NCI-H82 (cell line): ENCODE measurements around the gene NOP53.
"Not testable (repeated sequence)": the region's sequence is repeated elsewhere in the genome, so short reads cannot be mapped to it uniquely, and the experiment has no call there.

Experiments
- DNase-seq: peaks from one replicate; lab custom pipeline; 2025; lab: John Stamatoyannopoulos, UW

The NOP53 gene

GRCh38 chr19:47745010-47745901 lies at the start of gene NOP53:
NOP53 (plus strand) TSS chr19:47745546; CDS start chr19:47745560, 14 bp downstream.
- DNase-seq: peak; percentile 99

DNA sequence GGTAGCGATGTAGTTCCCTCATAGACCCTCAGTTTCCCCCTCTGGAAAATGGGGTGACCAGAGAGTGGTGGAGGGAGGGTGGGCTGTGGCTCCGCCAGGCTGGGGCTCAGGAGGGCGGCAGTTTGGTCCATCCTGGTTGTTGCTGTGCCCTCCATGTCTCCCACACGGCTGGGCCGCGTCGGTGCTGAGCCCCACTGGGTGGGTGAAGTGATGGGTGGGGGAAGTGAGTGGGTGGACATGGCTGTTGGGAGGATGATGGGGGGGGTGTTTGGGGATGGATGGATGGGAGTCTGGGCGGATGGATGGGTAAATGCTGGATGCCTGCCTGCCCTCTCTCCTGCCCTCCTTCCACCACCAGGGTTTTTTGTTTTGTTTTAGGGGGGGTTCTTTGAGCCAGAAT lies 48.7 kb upstream of the NOP53 start:
- DNase-seq: no peak

DNA sequence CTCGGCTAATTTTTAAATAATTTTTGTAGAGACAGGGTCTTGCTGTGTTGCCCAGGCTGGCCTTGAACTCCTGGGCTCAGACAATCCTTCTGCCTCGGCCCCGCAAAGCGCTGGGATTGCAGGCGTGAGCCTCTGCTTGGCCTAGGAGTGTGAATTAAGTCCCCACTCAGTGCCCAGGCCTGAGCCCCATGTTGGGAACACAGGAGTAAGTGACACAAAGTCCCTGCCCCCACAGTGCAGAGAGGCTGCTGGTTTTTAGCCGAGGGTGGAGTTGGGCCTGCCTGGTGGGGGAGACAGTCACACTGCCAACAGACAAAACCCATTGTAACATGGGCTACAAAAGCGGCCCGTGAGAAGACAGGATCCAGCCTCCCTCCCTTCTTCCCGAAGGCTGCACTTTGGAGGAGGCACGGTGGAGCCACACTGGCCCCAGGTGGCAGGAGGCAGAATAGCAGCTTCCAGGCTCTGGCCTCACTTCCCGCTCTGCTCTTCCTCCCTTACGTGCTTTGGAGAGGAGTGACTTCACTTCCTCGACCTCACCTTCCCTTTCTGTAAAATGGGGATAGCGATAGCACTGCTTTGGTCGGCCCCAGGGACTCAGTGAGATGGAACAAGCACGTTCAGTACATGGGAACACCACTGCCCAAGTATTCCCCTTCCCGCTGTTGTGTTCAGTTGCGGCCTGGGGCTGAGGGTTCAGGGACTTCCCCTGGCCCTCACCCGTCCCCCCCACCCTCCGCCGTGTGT lies 47.3 kb upstream of the NOP53 start:
- peak; percentile 89 for DNase-seq

DNA sequence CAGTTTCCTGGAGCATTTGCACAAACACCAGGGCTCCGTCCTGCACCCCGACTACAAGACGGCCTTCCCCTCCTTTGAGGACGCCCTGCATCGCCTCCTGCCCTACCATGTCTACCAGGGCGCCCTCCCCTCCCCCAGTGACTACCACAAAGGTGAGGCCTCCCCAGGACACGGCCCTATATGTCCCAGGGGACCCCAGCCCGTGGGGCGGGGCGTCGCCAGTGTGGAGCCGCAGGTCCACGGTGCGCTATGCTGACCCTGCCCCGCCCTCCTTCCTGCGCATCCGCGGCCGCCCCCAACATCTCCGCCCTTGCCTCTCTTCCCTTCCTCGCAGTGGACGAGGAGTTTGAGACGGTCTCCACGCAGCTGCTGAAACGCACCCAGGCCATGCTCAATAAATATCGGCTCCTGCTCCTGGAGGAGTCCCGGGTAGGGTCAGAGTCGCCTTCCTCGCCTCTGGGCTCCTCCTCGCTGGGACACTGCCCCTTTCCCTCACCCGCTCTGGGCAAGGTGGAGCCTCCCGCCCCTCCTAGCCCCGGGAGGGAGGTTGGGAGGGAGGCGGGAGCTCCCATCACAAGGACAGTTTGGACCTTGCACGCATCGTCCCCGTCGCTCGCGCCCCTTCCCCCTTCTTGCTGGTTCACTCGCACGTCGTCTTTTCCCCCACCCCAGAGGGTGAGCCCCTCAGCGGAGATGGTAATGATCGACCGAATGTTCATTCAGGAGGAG lies 46.6 kb upstream of the NOP53 start:
- no peak for DNase-seq

DNA sequence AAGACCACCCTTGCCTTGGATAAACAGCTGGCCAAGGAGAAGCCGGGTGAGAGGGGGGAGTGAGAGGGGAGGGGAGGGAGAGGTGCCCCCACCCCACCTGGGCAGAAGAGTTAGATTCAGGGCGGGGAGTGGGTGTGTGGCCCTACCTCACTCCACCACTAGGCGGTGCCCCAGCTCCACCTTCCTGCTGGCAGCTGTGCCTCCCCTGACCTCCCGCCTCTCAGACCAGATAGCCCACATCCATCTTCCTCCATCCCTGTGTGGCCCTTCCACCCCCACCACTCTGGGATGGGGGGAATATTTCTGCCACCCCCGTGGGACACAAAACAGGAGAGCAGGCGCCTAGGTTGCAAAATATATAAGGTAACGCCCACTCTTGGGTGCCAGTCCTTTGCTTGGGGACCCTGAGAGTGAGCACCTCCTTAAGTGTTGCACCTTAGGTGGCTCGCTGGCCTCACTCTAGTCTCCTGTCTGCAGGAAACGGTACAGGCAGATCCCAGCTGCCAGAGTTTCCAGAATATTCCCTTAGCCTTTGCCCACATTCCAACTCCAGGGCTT lies 45.9 kb upstream of the NOP53 start:
- DNase-seq: peak; percentile 81

DNA sequence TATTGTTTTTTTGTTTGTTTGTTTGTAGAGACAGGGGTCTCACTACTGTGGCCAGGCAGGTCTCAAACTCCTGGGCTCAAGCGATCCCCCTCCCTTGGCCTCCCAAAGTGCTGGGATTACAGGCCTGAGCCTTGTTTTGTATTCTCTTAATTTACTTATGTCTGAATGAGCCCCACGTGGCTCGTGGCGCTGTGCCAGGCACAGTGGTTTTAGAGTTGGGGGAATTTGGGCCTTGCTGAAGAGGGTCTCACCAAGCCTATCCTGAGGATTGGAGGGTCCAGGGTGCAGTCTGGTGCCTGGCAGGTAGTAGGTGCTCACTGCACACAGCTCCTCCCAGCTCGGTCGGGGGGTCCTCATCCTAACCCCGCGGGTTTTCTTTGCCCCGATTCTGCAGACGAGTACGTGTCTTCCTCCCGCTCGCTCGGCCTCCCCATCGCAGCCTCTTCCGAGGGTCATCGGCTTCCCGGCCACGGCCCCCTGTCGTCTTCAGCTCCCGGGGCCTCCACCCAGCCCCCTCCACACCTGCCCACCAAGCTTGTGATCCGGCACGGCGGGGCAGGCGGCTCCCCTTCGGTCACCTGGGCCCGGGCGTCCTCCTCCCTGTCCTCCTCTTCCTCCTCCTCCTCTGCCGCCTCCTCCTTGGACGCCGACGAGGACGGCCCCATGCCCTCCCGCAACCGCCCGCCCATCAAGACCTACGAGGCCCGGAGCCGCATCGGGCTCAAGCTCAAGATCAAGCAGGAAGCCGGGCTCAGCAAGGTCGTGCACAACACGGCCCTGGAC lies 44.2 kb upstream of the NOP53 start:
- peak; percentile 62 for DNase-seq

GRCh38 chr19:47701717-47702552 lies 43.4 kb upstream of the NOP53 start:
- no peak for DNase-seq

DNA sequence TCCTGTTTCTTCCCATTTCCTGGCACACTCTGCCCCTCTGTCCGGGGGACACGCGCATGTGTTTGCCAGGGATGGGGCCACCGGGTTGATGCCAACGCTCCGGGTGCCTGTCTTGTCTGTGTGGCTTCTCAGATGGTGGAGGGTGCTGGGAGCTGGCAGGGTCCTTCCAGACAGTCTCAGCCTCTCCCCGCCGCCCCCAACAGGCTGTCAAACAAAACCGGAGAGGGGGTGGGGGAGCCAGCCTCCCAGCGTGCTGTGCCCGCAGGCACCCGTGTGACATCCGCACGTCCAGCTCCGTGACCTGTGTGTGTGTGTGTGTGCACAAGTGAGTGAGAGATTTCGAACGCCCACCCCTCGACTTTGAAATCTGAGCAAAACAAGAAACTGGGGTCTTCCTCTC lies 42.7 kb upstream of the NOP53 start:
- no peak for DNase-seq

DNA sequence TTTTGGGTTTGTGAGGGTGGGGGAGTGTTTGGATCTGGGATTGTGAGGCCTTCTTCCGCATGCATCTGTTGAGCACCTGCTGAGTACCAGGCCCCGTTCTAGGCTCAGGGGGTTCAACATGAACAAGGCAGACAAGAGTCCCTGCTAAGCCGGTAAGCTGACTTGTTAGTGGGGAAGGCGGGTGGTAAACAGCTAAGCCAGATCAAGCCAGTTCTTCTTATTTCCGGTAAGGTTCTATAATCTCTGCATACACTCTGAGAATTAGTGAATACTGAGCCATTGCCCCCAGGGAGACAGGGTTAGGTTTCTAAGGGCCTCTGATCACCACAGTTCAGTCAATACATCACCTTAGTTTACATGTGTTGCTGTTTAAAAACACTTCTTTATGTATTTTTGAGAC lies 42.0 kb upstream of the NOP53 start:
- DNase-seq: peak; percentile 93

DNA sequence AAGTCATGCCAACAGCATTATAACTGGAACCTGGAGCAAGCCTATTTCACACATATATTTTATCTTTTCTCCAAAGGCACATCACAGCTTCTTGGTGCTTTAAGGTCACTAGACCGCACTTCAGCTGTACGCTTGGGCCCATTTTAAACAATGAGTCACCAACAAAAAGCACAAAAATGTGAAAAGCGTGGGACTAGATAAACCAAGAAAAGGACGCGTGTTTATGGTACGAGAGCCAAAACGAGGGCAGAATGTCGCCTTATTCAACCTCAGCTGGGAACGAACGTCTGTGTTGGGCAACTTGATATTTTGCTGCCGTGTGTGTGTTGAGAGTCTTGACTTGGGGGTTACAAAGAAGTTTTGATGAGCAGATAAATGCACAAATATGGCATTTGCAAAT lies 41.3 kb upstream of the NOP53 start:
- DNase-seq: no peak

DNA sequence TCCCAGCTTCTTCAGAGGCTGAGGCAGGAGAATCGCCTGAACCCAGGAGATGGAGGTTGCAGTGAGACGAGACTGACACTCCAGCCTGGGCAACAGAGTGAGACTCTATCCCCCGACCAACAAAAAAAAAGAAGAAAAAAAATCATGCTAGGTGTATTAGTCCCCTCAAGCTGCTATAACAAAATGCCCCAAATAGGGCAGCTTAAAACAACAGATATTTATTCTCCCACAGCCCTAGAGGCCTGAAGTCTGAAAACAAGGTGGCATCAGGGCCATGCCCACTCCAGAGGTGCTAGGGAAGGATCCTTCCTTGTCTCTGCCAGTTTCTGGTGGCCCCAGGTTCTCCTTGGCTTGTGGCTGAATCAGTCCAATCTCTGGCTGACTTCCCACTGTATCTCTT lies 40.7 kb upstream of the NOP53 start:
- no peak for DNase-seq

- peak; percentile 93 for DNase-seq
These were observed 38.0 kb upstream of the NOP53 start for GRCh38 chr19:47707135-47707925.

DNA sequence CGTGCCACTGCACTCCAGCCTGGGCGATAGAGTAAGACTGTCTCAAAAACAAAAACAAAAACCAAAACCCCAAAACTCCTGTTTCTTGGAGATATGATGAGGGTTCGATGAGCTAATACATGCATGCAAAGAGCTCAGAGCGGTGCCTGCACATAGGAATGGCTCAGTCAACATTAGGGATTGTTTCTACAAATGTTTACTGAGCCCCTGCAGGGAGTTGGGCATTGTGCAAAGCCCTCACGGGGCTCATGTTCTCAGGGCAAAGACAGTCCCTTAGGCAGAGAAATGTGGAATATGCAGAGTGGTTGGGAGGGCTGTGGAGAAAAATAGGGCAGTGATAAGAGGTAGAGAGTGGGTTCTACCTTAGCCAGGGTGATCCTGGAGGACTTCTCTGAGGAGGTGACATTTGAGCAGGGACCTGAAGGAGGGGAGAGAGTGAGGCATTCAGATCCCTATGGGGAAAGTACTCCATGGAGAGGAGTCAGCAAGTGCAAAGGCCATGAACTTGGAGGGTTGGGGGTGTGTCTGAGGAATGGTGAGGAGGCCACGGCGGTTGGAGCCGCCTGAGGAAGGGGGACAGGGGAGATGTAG lies 33.6 kb upstream of the NOP53 start:
- DNase-seq: no peak

DNA sequence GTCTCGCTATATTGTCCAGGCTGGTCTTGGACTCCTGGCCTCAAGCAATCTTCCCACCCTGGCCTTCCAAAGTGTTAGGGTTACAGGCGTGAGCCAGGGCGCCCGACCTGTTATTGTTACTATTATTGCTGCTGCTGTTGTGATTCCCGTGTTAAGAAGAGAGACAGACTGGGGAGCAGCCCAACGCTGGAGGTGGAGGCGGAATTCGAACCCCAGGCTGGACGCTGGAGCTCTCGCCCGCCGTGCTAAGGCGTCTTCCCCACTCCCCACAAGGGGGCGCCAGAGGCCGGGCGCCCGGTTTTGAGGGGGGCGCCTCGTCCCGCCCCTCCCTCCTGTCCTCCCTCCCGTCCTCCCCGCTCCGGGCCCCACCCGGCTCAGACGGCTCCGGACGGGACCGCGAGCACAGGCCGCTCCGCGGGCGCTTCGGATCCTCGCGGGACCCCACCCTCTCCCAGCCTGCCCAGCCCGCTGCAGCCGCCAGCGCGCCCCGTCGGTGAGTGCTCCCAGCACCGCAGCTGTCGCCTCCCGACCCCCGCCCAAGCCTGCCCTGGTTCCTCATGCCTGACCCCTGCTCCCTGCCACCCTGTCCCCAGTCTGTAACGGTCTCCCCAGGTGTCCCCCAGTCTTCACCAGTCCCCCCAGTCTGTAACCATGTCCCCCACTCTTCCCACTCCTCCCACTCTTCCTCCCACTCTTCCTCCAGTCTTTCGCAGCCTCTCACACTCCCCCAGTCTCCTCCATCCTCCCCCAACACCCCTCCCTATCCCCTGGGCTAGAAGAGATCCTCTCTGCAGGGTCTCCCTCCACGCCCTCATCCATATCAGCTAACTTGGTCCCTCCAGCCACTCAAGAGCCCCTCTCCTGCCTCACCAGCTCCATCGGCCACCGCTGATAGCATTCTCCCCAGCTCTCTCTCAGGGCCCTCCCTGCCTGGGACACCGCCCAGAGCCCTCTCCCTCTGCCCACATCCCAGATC lies 32.0 kb upstream of the NOP53 start, which contains the start of gene EHD2:
Gene EHD2, plus strand, starts transcription at position 377 of the 976 bp plus-strand sequence. CDS start 3,191 bp downstream, outside the sequence.
- peak; percentile 45 for DNase-seq

- no peak for DNase-seq
These were observed 31.0 kb upstream of the NOP53 start for GRCh38 chr19:47714339-47714738.

GRCh38 chr19:47714855-47715254 lies 30.5 kb upstream of the NOP53 start:
- DNase-seq: not testable (repeated sequence)

GRCh38 chr19:47716270-47716937 lies 28.9 kb upstream of the NOP53 start:
- no peak for DNase-seq
